ENCODE results near the gene ADGRV1. TPM values are rescaled to one million over a fixed set of nuclear protein-coding genes. Genes with fewer than 3 reads are reported as not detected.
"Not testable (repeated sequence)": the region's sequence is repeated elsewhere in the genome, so short reads cannot be mapped to it uniquely, and the experiment has no call there.

ADGRV1 gene
- total RNA-seq, 2 experiments from 2014 or later, result 0.26 TPM; not detected in 1

- Mint-ChIP-seq H3K36me3 (ENCODE audit: low read depth) (no peaks in the 10 kb centered on the region), H3K4me3 (no peak overlapping the region), H3K27me3 (ENCODE audit: low read depth) (peaks cover 10% of the 10 kb centered on the region), H3K4me1 (ENCODE audit: low read depth) (no peaks in the 10 kb centered on the region), H3K27ac (no peak overlapping the region), H3K9me3 (ENCODE audit: insufficient read depth) (no peaks in the 10 kb centered on the region)
- DNase-seq (no peak), ATAC-seq (no peak)
- ChIA-PET CTCF (no interaction called here), POLR2A (no interaction called here)
Measured at GRCh38 chr5:91028499-91028956, 469.9 kb downstream of the ADGRV1 start.

DNA sequence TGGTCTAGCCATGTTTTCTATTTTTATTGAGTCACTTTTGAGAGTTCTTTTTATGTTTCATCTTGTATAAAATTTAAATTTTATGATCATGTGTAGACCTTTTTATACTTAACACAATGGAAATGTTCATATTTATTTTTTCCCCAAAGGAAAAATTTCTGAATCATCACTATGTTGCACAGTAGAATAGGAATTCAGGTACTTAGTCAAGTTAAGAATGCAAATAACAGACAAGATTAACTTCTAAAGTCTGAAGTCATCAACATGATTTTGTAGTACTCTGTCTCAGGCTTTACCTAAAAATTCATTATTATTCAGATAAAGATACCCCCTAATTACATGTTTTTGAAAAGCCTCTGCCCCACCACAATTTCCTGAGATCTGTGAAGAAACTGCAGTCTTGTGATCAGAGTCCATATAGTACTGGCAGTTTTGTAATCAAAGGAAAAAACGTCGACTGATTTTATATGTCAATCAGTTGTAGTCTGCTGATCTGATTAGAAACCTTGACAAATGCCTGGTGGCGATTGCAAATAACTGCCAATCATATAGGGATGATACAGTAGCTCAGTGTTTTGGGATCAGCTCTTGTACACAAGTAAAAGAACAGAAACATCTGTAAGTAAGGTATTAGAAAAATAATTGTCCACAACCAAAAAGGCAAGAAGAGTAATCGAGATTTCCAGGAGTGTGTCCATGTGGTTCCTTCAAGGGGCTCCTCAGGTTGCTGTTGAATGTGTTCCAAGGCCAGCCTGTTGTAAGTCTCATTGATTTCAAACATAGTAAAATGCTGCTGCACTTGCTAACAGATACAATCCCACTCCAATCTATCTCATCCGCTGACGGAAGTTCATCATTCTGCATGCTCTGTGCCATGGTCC, 472.2 kb downstream of the ADGRV1 start:
- no peaks in the 10 kb centered on the region for H3K36me3 Mint-ChIP-seq (ENCODE audit: low read depth)
- H3K9me3 Mint-ChIP-seq (ENCODE audit: insufficient read depth), result no peaks in the 10 kb centered on the region
- peaks cover 13% of the 10 kb centered on the region for H3K27me3 Mint-ChIP-seq (ENCODE audit: low read depth)
- ATAC-seq (no peak), DNase-seq (no peak)
- no peak overlapping the region for H3K4me3 Mint-ChIP-seq
- H3K4me1 Mint-ChIP-seq (ENCODE audit: low read depth), result no peaks in the 10 kb centered on the region
- POLR2A ChIA-PET, result no interaction called here
- H3K27ac Mint-ChIP-seq, result no peak overlapping the region
- CTCF ChIA-PET, result no interaction called here

- H3K9me3 Mint-ChIP-seq (ENCODE audit: insufficient read depth), result no peaks in the 10 kb centered on the region
- no peak for ATAC-seq
- CTCF ChIA-PET, result no interaction called here
- no peaks in the 10 kb centered on the region for H3K36me3 Mint-ChIP-seq (ENCODE audit: low read depth)
- POLR2A ChIA-PET, result no interaction called here
- no peak overlapping the region for H3K27ac Mint-ChIP-seq
- peaks cover 13% of the 10 kb centered on the region for H3K27me3 Mint-ChIP-seq (ENCODE audit: low read depth)
- no peaks in the 10 kb centered on the region for H3K4me1 Mint-ChIP-seq (ENCODE audit: low read depth)
- no peak for DNase-seq
- H3K4me3 Mint-ChIP-seq, result no peak overlapping the region
Measured at GRCh38 chr5:91031402-91031752, 472.8 kb downstream of the ADGRV1 start.

DNA sequence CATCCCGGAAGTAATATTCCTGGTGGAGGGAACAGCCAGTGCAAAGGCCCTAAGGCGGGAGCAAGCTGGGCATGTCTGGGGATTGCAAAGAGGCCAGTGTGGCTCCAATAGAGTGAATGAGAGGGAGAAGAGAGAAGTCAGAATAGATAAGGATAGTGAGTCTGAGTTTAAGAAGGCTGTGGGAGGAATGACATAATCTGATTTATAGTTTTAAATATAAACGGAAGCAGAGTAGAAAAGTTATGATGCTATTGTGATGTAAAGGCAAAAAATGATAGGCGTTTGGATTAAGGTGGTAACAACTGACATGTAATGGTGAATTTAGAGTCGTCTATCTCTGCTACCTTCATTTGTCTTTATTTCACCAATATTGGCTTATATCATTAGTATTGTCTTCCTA, 473.5 kb downstream of the ADGRV1 start:
- no peak for ATAC-seq
- ChIA-PET POLR2A (no interaction called here), CTCF (no interaction called here)
- H3K36me3 Mint-ChIP-seq (ENCODE audit: low read depth), result no peaks in the 10 kb centered on the region
- H3K27ac Mint-ChIP-seq, result no peak overlapping the region
- no peaks in the 10 kb centered on the region for H3K4me1 Mint-ChIP-seq (ENCODE audit: low read depth)
- H3K9me3 Mint-ChIP-seq (ENCODE audit: insufficient read depth), result no peaks in the 10 kb centered on the region
- peaks cover 13% of the 10 kb centered on the region for H3K27me3 Mint-ChIP-seq (ENCODE audit: low read depth)
- H3K4me3 Mint-ChIP-seq, result no peak overlapping the region
- no peak for DNase-seq

- Mint-ChIP-seq H3K27ac (no peak overlapping the region), H3K9me3 (ENCODE audit: insufficient read depth) (no peaks in the 10 kb centered on the region), H3K36me3 (ENCODE audit: low read depth) (no peaks in the 10 kb centered on the region), H3K27me3 (ENCODE audit: low read depth) (peaks cover 9% of the 10 kb centered on the region), H3K4me1 (ENCODE audit: low read depth) (no peaks in the 10 kb centered on the region), H3K4me3 (no peak overlapping the region)
- DNase-seq, result no peak
- ATAC-seq, result no peak
- POLR2A ChIA-PET, result no interaction called here
- CTCF ChIA-PET, result no interaction called here
Measured at GRCh38 chr5:91033370-91033769, 474.8 kb downstream of the ADGRV1 start.

GRCh38 chr5:91038180-91038808, 479.7 kb downstream of the ADGRV1 start:
- H3K36me3 Mint-ChIP-seq (ENCODE audit: low read depth), result no peaks in the 10 kb centered on the region
- peaks cover 3% of the 10 kb centered on the region for H3K27me3 Mint-ChIP-seq (ENCODE audit: low read depth)
- no peaks in the 10 kb centered on the region for H3K4me1 Mint-ChIP-seq (ENCODE audit: low read depth)
- no peak for DNase-seq
- ChIA-PET CTCF (no interaction called here), POLR2A (no interaction called here)
- ATAC-seq, result no peak
- H3K4me3 Mint-ChIP-seq, result no peak overlapping the region
- H3K9me3 Mint-ChIP-seq (ENCODE audit: insufficient read depth), result no peaks in the 10 kb centered on the region
- H3K27ac Mint-ChIP-seq, result no peak overlapping the region

- H3K4me3 Mint-ChIP-seq; ATAC-seq; H3K27me3 Mint-ChIP-seq (ENCODE audit: low read depth); H3K36me3 Mint-ChIP-seq (ENCODE audit: low read depth); H3K27ac Mint-ChIP-seq; POLR2A ChIA-PET; H3K4me1 Mint-ChIP-seq (ENCODE audit: low read depth); CTCF ChIA-PET; DNase-seq; H3K9me3 Mint-ChIP-seq (ENCODE audit: insufficient read depth): not testable (repeated sequence)
Measured at GRCh38 chr5:91041132-91041531, 482.5 kb downstream of the ADGRV1 start.

GRCh38 chr5:91042247-91042935, 483.8 kb downstream of the ADGRV1 start:
- ChIA-PET CTCF (no interaction called here), POLR2A (no interaction called here)
- Mint-ChIP-seq H3K27ac (no peak overlapping the region), H3K36me3 (ENCODE audit: low read depth) (no peaks in the 10 kb centered on the region), H3K27me3 (ENCODE audit: low read depth) (peaks cover 10% of the 10 kb centered on the region), H3K9me3 (ENCODE audit: insufficient read depth) (no peaks in the 10 kb centered on the region), H3K4me3 (no peak overlapping the region), H3K4me1 (ENCODE audit: low read depth) (no peaks in the 10 kb centered on the region)
- DNase-seq (no peak), ATAC-seq (no peak)

DNA sequence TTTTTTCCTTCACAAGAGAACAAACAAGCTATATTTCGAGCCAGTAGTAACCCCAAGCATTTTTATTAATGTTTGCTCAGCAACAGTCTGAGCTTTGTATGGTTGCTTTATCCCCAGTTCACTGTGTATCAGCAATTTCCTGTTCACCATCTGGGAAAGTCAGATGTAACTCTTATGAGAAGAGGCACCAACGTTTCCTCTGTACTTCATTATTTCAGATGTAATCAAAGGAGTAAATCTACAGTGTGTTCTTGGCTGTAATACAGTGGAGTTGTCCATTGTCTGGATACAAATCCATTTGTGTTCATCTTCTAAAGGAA, 484.3 kb downstream of the ADGRV1 start:
- POLR2A ChIA-PET, result no interaction called here
- CTCF ChIA-PET, result no interaction called here
- Mint-ChIP-seq H3K27ac (no peak overlapping the region), H3K36me3 (ENCODE audit: low read depth) (no peaks in the 10 kb centered on the region), H3K27me3 (ENCODE audit: low read depth) (peaks cover 10% of the 10 kb centered on the region), H3K4me1 (ENCODE audit: low read depth) (no peaks in the 10 kb centered on the region), H3K4me3 (no peak overlapping the region), H3K9me3 (ENCODE audit: insufficient read depth) (no peaks in the 10 kb centered on the region)
- ATAC-seq, result no peak
- DNase-seq, result no peak

- Mint-ChIP-seq H3K36me3 (ENCODE audit: low read depth) (no peaks in the 10 kb centered on the region), H3K4me1 (ENCODE audit: low read depth) (no peaks in the 10 kb centered on the region), H3K4me3 (no peak overlapping the region), H3K27ac (no peak overlapping the region), H3K9me3 (ENCODE audit: insufficient read depth) (no peaks in the 10 kb centered on the region), H3K27me3 (ENCODE audit: low read depth) (peaks cover 10% of the 10 kb centered on the region)
- DNase-seq (no peak), ATAC-seq (no peak)
- ChIA-PET POLR2A (no interaction called here), CTCF (interaction anchor here (1.8 kb wide), 1 partner anchor 25 kb away, joined by 4 read pairs; no protein-coding TSS in a partner anchor)
Measured at GRCh38 chr5:91048073-91048472, 489.5 kb downstream of the ADGRV1 start.

- H3K4me3 Mint-ChIP-seq, result no peak overlapping the region
- no peaks in the 10 kb centered on the region for H3K9me3 Mint-ChIP-seq (ENCODE audit: insufficient read depth)
- ATAC-seq, result no peak
- peaks cover 15% of the 10 kb centered on the region for H3K27me3 Mint-ChIP-seq (ENCODE audit: low read depth)
- DNase-seq, result no peak
- POLR2A ChIA-PET, result no interaction called here
- no peaks in the 10 kb centered on the region for H3K36me3 Mint-ChIP-seq (ENCODE audit: low read depth)
- H3K4me1 Mint-ChIP-seq (ENCODE audit: low read depth), result no peaks in the 10 kb centered on the region
- no peak overlapping the region for H3K27ac Mint-ChIP-seq
- CTCF ChIA-PET, result interaction anchor here (1.8 kb wide), 1 partner anchor 24 kb away, joined by 4 read pairs; no protein-coding TSS in a partner anchor
Measured at GRCh38 chr5:91049112-91049511, 490.5 kb downstream of the ADGRV1 start.

DNA sequence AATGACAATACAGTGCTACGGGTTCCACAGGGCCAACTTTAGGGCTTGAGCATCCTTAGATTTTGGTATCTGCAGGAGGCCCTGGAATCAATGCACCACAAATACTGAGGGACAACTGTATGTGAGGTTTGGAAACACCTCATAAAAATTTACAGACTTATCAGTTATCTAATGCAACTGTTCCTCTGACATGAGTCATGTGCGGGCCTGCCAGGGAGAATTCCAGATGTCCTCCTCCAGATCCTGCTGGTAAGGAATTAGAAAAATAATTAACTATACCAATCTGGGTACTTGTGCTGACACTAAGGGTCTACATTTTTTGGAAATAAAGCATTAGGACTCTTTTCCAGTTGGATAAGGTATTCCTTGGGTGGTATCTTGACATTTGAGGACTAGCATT, 491.2 kb downstream of the ADGRV1 start:
- Mint-ChIP-seq H3K4me1 (ENCODE audit: low read depth) (no peaks in the 10 kb centered on the region), H3K27ac (no peak overlapping the region), H3K27me3 (ENCODE audit: low read depth) (peaks cover 15% of the 10 kb centered on the region), H3K9me3 (ENCODE audit: insufficient read depth) (no peaks in the 10 kb centered on the region), H3K36me3 (ENCODE audit: low read depth) (no peaks in the 10 kb centered on the region), H3K4me3 (no peak overlapping the region)
- ATAC-seq (no peak), DNase-seq (no peak)
- ChIA-PET POLR2A (no interaction called here), CTCF (no interaction called here)

All from activated CD8-positive, alpha-beta T cell treated with anti-CD3 and anti-CD28 coated beads, Interleukin-2, amount 10 ng/mL, durations not matched to agents 7 days and 5 days (primary cell).